OCI-LY1 (cell line): Measurements from ENCODE around the gene UGT1A4.

ENCODE experiments used
- EZH2 ChIP-seq: fragments of 200-600 bp; sonication (generic), shearing (Covaris generic); IDR thresholded peaks from 2 replicates; pipeline ENCODE4 v1.8.0; 2017; ENCODE audit warnings: borderline replicate concordance, mixed run types, mild to moderate bottlenecking, antibody characterized with exemption, low read length, moderate library complexity, mixed read lengths
- TF ChIP-seq, protein P1 (sequence below): fragments of 200-600 bp; sonication (generic), shearing (Covaris generic); IDR thresholded peaks from 2 replicates; pipeline ENCODE4 v1.5.1; 2017; ENCODE audit warnings: mild to moderate bottlenecking, antibody characterized with exemption, low read length, moderate library complexity, mixed read lengths

DNA sequence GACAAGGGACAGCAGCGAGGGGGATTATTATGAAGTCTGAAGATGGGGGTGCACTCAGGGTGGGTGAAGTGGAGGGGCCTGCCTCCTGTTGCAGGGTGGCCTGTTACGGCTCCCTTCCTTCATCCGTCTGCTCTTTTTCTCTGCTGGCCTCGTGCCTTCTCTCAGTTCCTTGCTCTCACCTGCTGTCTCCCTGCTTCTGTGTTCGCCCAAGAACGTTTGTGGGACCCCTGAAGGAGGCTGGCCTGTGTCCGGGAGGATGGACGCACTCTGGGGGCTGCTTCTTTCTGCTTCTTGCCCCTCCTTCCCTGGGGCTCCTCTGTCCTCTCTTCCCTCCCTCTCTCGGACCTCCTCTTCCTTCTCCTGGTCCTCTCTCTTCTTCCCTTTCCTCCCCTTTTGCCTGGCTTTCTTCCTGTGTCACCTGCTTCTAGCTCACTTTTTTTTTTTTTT is 73.4 kb downstream of the UGT1A4 start:
- TF ChIP-seq, protein P1, sequence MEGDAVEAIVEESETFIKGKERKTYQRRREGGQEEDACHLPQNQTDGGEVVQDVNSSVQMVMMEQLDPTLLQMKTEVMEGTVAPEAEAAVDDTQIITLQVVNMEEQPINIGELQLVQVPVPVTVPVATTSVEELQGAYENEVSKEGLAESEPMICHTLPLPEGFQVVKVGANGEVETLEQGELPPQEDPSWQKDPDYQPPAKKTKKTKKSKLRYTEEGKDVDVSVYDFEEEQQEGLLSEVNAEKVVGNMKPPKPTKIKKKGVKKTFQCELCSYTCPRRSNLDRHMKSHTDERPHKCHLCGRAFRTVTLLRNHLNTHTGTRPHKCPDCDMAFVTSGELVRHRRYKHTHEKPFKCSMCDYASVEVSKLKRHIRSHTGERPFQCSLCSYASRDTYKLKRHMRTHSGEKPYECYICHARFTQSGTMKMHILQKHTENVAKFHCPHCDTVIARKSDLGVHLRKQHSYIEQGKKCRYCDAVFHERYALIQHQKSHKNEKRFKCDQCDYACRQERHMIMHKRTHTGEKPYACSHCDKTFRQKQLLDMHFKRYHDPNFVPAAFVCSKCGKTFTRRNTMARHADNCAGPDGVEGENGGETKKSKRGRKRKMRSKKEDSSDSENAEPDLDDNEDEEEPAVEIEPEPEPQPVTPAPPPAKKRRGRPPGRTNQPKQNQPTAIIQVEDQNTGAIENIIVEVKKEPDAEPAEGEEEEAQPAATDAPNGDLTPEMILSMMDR, result no peak
- no peak for TF ChIP-seq EZH2
